GM12878 (cell line): ENCODE results near the gene DQX1. TPM values are rescaled to one million over a fixed set of nuclear protein-coding genes. Genes with fewer than 3 reads are reported as not detected.
A peak's percentile ranks its signal among the peaks of the same experiment; 100 is the strongest.

Experiments
- ATAC-seq: fragments of 200-7000 bp; cut with Tn5 transposase; 3 replicates; pipeline ENCODE4 v1.9.1; 2020; ENCODE audit warnings: mild to moderate bottlenecking, moderate library complexity
- BruUV-seq: library from RNA; stranded (reverse); fragments of 400-500 nt; replicated peaks from 2 replicates; lab custom pipeline; 2021; lab: Mats Ljungman, UMichigan
- CTCF ChIA-PET: fragments of 300-600 bp; sonication (Branson Sonifier 250); formaldehyde crosslinking; extraction: SDS; loops from one replicate; lab custom pipeline; 2021; ENCODE audit warnings: inconsistent platforms; lab: Yijun Ruan, JAX
- POLR2A ChIA-PET: fragments of 350-600 bp; formaldehyde crosslinking; extraction: SDS; loops from one replicate; lab custom pipeline; 2021; ENCODE audit warnings: inconsistent platforms; lab: Charles Lee
- RAD21 ChIA-PET: fragments of 300-600 bp; sonication (Branson Sonifier 250); formaldehyde crosslinking; loops from one replicate; lab custom pipeline; 2023; ENCODE audit warnings: antibody characterized with exemption; ENCODE audit not compliant: unreplicated experiment; lab: Charles Lee
- SMC1A ChIA-PET: fragments of 300-600 bp; sonication (Branson Sonifier 250); formaldehyde crosslinking; loops from one replicate; lab custom pipeline; 2023; ENCODE audit not compliant: unreplicated experiment, uncharacterized antibody; lab: Charles Lee
- DNase-seq: peaks from one replicate; pipeline ENCODE4 v3.0.0-alpha.2; 2011; ENCODE audit warnings: low read depth, low spot score
- FAIRE-seq: peaks from 3 replicates; lab custom pipeline; 2011; peaks lifted over from hg19 to GRCh38; lab: Jason Lieb, UNC
- H2AFZ ChIP-seq: 2 replicates; pipeline ENCODE4 v1.6.0; 2011; ENCODE audit warnings: low read depth, low read length, control low read depth; ENCODE audit not compliant: control insufficient read depth
- H3K27ac ChIP-seq: 2 replicates; pipeline ENCODE4 v1.5.1; 2011; ENCODE audit warnings: control low read depth; ENCODE audit not compliant: control insufficient read depth, insufficient read depth
- H3K27me3 ChIP-seq, 2 experiments: replicated peaks in 1 of 2; 2 replicates each; pipeline versions ENCODE4 v1.6.0 to v1.6.1; 2011; ENCODE audit warnings: low read length in 1 of 2; ENCODE audit not compliant: control insufficient read depth in 2 of 2, insufficient read depth in 2 of 2
- H3K36me3 ChIP-seq, 2 experiments: 2 replicates each; pipeline ENCODE4 v1.5.1; 2011; ENCODE audit warnings: low read length in 1 of 2; ENCODE audit not compliant: control insufficient read depth in 2 of 2, insufficient read depth in 2 of 2
- H3K4me1 ChIP-seq: 2 replicates; pipeline ENCODE4 v1.6.1; 2011; ENCODE audit warnings: mild to moderate bottlenecking, low read length, moderate library complexity, mixed read lengths; ENCODE audit not compliant: control insufficient read depth, insufficient read depth
- H3K4me2 ChIP-seq: 2 replicates; pipeline ENCODE4 v1.6.0; 2011; ENCODE audit warnings: control low read depth; ENCODE audit not compliant: control insufficient read depth, insufficient read depth
- H3K4me3 ChIP-seq: fragments of 200-600 bp; sonication (generic); 2 replicates; pipeline ENCODE4 v1.5.1; 2016
- H3K79me2 ChIP-seq: 2 replicates; pipeline ENCODE4 v1.6.0; 2011; ENCODE audit warnings: low read length; ENCODE audit not compliant: control insufficient read depth, insufficient read depth
- H3K9ac ChIP-seq: 2 replicates; pipeline ENCODE4 v1.8.0; 2011; ENCODE audit warnings: low read length, control low read depth, mixed read lengths; ENCODE audit not compliant: control insufficient read depth, insufficient read depth
- H3K9me3 ChIP-seq: replicated peaks from 3 replicates; pipeline ENCODE4 v1.5.1; 2011; ENCODE audit warnings: mild to moderate bottlenecking, low read length; ENCODE audit not compliant: control insufficient read depth, insufficient read depth
- H4K20me1 ChIP-seq: 2 replicates; pipeline ENCODE4 v1.6.0; 2011; ENCODE audit not compliant: control insufficient read depth, insufficient read depth
- ATF7 ChIP-seq: fragments of 450-650 bp; IDR thresholded peaks from 2 replicates; pipeline ENCODE4 v1.6.1; 2016; ENCODE audit warnings: low read depth, mild to moderate bottlenecking
- CREB1 ChIP-seq: IDR thresholded peaks from 2 replicates; pipeline ENCODE4 v1.6.1; 2012; ENCODE audit warnings: low read depth, mild to moderate bottlenecking, inconsistent platforms
- DPF2 ChIP-seq: fragments of 450-650 bp; IDR thresholded peaks from 2 replicates; pipeline ENCODE4 v1.6.1; 2017; ENCODE audit warnings: mild to moderate bottlenecking
- EZH2 ChIP-seq: IDR thresholded peaks from 2 replicates; pipeline ENCODE4 v1.6.1; 2012; ENCODE audit warnings: low read depth, mild to moderate bottlenecking, control low read depth, inconsistent platforms, low read length, borderline replicate concordance; ENCODE audit not compliant: control insufficient read depth
- FOXK2 ChIP-seq: fragments of 450-650 bp; IDR thresholded peaks from 2 replicates; pipeline ENCODE4 v1.6.1; 2017; ENCODE audit warnings: mild to moderate bottlenecking, moderate library complexity
- HCFC1 ChIP-seq: fragments of 150-350 bp; IDR thresholded peaks from 2 replicates; pipeline ENCODE4 v1.6.1; 2014; ENCODE audit warnings: low read length
- HDAC6 ChIP-seq: fragments of 200-600 bp; sonication (generic); IDR thresholded peaks from one replicate; pipeline ENCODE4 v1.8.0; 2017; ENCODE audit warnings: antibody characterized with exemption; ENCODE audit not compliant: unreplicated experiment
- MTA3 ChIP-seq: IDR thresholded peaks from 2 replicates; pipeline ENCODE4 v1.6.1; 2012; ENCODE audit warnings: low read length, inconsistent platforms, borderline replicate concordance
- NBN ChIP-seq: fragments of 450-650 bp; IDR thresholded peaks from 2 replicates; pipeline ENCODE4 v1.6.1; 2016
- NR2C1 ChIP-seq: fragments of 450-650 bp; IDR thresholded peaks from 2 replicates; pipeline ENCODE4 v1.6.1; 2017; ENCODE audit warnings: antibody characterized with exemption, mild to moderate bottlenecking, moderate library complexity
- POLR2AphosphoS5 ChIP-seq: IDR thresholded peaks from 2 replicates; pipeline ENCODE4 v1.6.1; 2011; ENCODE audit warnings: mild to moderate bottlenecking, low read length, inconsistent platforms
- RB1 ChIP-seq: fragments of 450-650 bp; formaldehyde crosslinking; IDR thresholded peaks from 2 replicates; pipeline ENCODE4 v1.6.1; 2017; ENCODE audit warnings: mild to moderate bottlenecking, borderline replicate concordance
- YY1 ChIP-seq: IDR thresholded peaks from 2 replicates; pipeline ENCODE4 v1.6.1; 2011; ENCODE audit warnings: low read depth, mild to moderate bottlenecking, low read length
- WGBS: methylation state at CpG from one replicate; pipeline ENCODE4 v1.1.6; 2016; ENCODE audit warnings: low lambda C conversion rate; ENCODE audit not compliant: insufficient replicate concordance, insufficient coverage; ENCODE audit errors: missing lambda C conversion rate; 5-methylcytosine and 5-hydroxymethylcytosine counted together
- in situ Hi-C: fragments of 300-500 bp; cut with MboI; formaldehyde crosslinking; loops from 9 replicates; pipeline ENCODE4 v1.14.3; 2018; ENCODE audit warnings: mixed read lengths
- intact Hi-C: fragments of 100-400 bp; cut with micrococcal nuclease; formaldehyde crosslinking; loops from one replicate; pipeline ENCODE4 v1.14.2; 2022; ENCODE audit not compliant: unreplicated experiment
- polyA plus RNA-seq, 11 experiments: library from polyadenylated mRNA; depleted of rRNA in 4 of 11; unstranded in 6 of 11; stranded (reverse) in 5 of 11; fragments of >200 nt; fragmentation: Nextera tagmentation in 4 of 11; fragmentation: Illumina TruSeq in 1 of 11; extraction: Ambion mirVana in 4 of 11; extraction: Trizol in 1 of 11; gene quantifications; 1 replicate in 1 of 11; 2 replicates in 10 of 11; pipeline versions ENCODE4 v1.2.1 to v1.2.3, GENCODE V29; 2011 to 2016; ENCODE audit warnings: inconsistent platforms in 2 of 11, missing spikeins in 2 of 11, low read depth in 1 of 11
- total RNA-seq, 4 experiments: library from RNA; depleted of rRNA in 3 of 4; stranded (reverse); fragments of >200 nt in 3 of 4; fragmentation: Illumina TruSeq in 1 of 4; extraction: Trizol in 1 of 4; gene quantifications; 2 replicates each; pipeline versions ENCODE4 v1.2.1 to v1.2.3, GENCODE V29; 2013 to 2021
- TF ChIP-seq, protein P1 (sequence below): fragments of 450-650 bp; IDR thresholded peaks from 2 replicates; pipeline ENCODE4 v1.6.1; 2018; ENCODE audit warnings: mild to moderate bottlenecking, low read depth, moderate library complexity; ENCODE audit not compliant: partially characterized antibody
- TF ChIP-seq, protein P2 (sequence below): IDR thresholded peaks from 2 replicates; pipeline ENCODE4 v1.6.1; 2012; ENCODE audit warnings: low read depth, low read length, improper control_type of control experiment
- TF ChIP-seq, protein P3 (sequence below): IDR thresholded peaks from 2 replicates; pipeline ENCODE4 v1.6.1; 2011; ENCODE audit warnings: borderline replicate concordance, low read depth, mild to moderate bottlenecking, moderate library complexity, low read length; ENCODE audit not compliant: insufficient read depth, poor library complexity, severe bottlenecking

Gene DQX1
- total and polyA plus RNA-seq, 10 of the 15 experiments (the other 5 are each of a cell fraction or from before 2014, with no cell fraction given): 0.34 to 2.1 (median 0.86) TPM

DNA sequence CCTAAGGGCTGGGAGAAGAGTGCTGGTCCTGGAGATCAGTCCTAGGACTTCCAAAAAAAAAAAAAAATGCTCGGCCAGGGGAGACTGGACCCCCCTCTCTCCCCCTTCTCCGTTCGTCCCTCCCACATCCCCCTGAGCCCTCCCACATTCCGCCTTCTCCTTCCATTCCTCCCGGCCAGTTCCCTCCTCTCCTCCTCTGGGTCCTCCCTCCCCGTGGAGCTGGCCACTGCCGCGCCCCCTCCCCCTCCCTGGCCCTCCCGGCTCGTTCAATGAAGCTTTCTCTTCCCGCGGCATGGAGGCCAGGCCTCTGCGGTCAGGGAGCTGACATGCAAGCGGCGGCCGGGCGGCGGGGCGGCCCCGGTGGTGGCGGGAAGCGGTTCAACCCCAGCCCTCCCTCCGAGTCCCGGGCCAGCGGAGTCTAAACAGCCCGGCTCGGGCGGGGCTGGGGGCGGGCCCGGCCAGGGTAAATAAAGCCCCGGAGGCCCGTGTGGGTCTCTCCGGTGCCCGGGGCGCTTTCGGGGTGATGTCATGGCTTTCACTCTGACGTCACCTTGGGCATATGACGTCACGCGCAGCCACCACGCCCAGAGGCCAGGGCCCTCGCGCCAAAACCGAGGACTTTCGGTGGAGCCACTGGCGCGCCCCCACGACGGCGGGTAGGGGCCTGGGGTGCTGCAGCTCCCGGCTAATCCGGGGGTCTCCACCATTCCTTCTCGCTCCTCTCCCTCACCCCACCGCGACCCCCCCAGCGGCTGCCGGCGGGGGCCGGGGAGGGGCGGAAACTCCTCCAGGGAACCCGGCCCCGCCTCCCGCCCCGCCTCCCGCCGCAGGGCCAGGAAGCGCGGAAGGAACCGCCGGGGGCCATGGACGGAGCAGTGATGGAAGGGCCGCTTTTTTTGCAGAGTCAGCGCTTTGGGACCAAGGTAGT is 28.1 kb upstream of the DQX1 start, which contains the start of the genes DOK1 and LOXL3:
Gene DOK1, plus strand, starts transcription at position 829 of the 928 bp plus-strand sequence. Its CDS starts 35 bp downstream, at position 864.
Gene LOXL3, minus strand, starts transcription at position 51 of the 928 bp plus-strand sequence. CDS start 1,308 bp downstream, outside the sequence.
- CTCF ChIA-PET: interaction anchor here (1.1 to 8.5 kb wide), 6 partner anchors 10 to 32 kb away, joined by 3 to 115 read pairs (median 5); no protein-coding TSS in a partner anchor
- TF ChIP-seq CREB1: no peak
- TF ChIP-seq, protein P1, sequence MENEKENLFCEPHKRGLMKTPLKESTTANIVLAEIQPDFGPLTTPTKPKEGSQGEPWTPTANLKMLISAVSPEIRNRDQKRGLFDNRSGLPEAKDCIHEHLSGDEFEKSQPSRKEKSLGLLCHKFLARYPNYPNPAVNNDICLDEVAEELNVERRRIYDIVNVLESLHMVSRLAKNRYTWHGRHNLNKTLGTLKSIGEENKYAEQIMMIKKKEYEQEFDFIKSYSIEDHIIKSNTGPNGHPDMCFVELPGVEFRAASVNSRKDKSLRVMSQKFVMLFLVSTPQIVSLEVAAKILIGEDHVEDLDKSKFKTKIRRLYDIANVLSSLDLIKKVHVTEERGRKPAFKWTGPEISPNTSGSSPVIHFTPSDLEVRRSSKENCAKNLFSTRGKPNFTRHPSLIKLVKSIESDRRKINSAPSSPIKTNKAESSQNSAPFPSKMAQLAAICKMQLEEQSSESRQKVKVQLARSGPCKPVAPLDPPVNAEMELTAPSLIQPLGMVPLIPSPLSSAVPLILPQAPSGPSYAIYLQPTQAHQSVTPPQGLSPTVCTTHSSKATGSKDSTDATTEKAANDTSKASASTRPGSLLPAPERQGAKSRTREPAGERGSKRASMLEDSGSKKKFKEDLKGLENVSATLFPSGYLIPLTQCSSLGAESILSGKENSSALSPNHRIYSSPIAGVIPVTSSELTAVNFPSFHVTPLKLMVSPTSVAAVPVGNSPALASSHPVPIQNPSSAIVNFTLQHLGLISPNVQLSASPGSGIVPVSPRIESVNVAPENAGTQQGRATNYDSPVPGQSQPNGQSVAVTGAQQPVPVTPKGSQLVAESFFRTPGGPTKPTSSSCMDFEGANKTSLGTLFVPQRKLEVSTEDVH: peak; percentile 83
- TF ChIP-seq RB1: peak; percentile 89; the same call in 1 of the 2 replicates
- TF ChIP-seq NBN: peak; percentile 100
- TF ChIP-seq EZH2: no peak
- TF ChIP-seq DPF2: peak; percentile 91; the same call in 1 of the 2 replicates
- TF ChIP-seq NR2C1: peak; percentile 44; the same call in 1 of the 2 replicates
- TF ChIP-seq, protein P2, sequence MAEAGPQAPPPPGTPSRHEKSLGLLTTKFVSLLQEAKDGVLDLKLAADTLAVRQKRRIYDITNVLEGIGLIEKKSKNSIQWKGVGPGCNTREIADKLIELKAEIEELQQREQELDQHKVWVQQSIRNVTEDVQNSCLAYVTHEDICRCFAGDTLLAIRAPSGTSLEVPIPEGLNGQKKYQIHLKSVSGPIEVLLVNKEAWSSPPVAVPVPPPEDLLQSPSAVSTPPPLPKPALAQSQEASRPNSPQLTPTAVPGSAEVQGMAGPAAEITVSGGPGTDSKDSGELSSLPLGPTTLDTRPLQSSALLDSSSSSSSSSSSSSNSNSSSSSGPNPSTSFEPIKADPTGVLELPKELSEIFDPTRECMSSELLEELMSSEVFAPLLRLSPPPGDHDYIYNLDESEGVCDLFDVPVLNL: no peak
- no peak for TF ChIP-seq MTA3
- TF ChIP-seq ATF7: peak; percentile 99
- TF ChIP-seq, protein P3, sequence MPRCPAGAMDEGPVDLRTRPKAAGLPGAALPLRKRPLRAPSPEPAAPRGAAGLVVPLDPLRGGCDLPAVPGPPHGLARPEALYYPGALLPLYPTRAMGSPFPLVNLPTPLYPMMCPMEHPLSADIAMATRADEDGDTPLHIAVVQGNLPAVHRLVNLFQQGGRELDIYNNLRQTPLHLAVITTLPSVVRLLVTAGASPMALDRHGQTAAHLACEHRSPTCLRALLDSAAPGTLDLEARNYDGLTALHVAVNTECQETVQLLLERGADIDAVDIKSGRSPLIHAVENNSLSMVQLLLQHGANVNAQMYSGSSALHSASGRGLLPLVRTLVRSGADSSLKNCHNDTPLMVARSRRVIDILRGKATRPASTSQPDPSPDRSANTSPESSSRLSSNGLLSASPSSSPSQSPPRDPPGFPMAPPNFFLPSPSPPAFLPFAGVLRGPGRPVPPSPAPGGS: no peak
- no peak for TF ChIP-seq HDAC6
- TF ChIP-seq HCFC1: no peak
- no peak for TF ChIP-seq FOXK2
- no peak for TF ChIP-seq POLR2AphosphoS5
- TF ChIP-seq YY1: peak; percentile 56

More for the DNA sequence above, 28.1 kb upstream of the DQX1 start, which contains the start of the genes DOK1 and LOXL3:
- ChIA-PET POLR2A (interaction anchor here (0.6 to 17.8 kb wide), 5 partner anchors 22 to 558 kb away, joined by 3 to 441 read pairs (median 5); no protein-coding TSS in a partner anchor), RAD21 (interaction anchor here (0.7 to 8.6 kb wide), 6 partner anchors 15 to 112 kb away, joined by 3 to 96 read pairs (median 15); partner anchors contain the start of genes AUP1 and HTRA2), SMC1A (interaction anchor here (1.1 to 6.8 kb wide), 8 partner anchors 12 to 32 kb away, joined by 3 to 106 read pairs (median 6); partner anchors contain the start of genes AUP1 and HTRA2)
- H4K20me1 ChIP-seq: no peaks in the 10 kb centered on the region
- H3K4me3 ChIP-seq: peak within 1 kb of the TSS; percentile 95
- FAIRE-seq (no peak), ATAC-seq (peak; percentile 69), DNase-seq (no peak)
- no peaks in the 10 kb centered on the region for H3K27me3 ChIP-seq
- peaks cover 29% of the 10 kb centered on the region for H3K4me1 ChIP-seq
- WGBS: under 1% methylated on average over 36 of the region's 73 CpGs
- intact Hi-C loops: loop anchor here (1.0 to 2.0 kb wide), 3 partner anchors 17 to 31 kb away; no protein-coding TSS in a partner anchor
- H3K4me2 ChIP-seq: peak within 1 kb of the TSS; percentile 95
- H3K9me3 ChIP-seq: no peaks in the 10 kb centered on the region; the same call in 2 of the 3 replicates
- no TSS peak for BruUV-seq
- H3K79me2 ChIP-seq: peaks cover 75% of the 10 kb centered on the region
- peak within 1 kb of the TSS; percentile 93 for H3K27ac ChIP-seq
- in situ Hi-C loops: no loop called here
- H3K9ac ChIP-seq: peak within 1 kb of the TSS; percentile 96
- H3K36me3 ChIP-seq: peaks cover 1 to 11% of the 10 kb centered on the region in 2 experiments; a peak in 2 of 4 replicates
- peak within 1 kb of the TSS; percentile 87 for H2AFZ ChIP-seq
